ENCODE measurements around the gene TSPAN18. TPM values are rescaled to one million over a fixed set of nuclear protein-coding genes. Genes with fewer than 3 reads are reported as not detected.

The TSPAN18 gene
- polyA plus RNA-seq, 4 donors = 53.1 to 61.4 (median 57.6) TPM

Other genes with a start within 250 kb of the TSPAN18 start
- 10 to 100 TPM; 18.7 to 23.7 (median 20.0) TPM for gene CD82, start 161.3 kb upstream of the TSPAN18 start, polyA plus RNA-seq (ENCODE audit: insufficient read length in 4 of 4)
- 10 to 100 TPM; 66.0 to 83.0 (median 74.4) TPM for gene TP53I11, start 223.9 kb downstream of the TSPAN18 start, polyA plus RNA-seq (ENCODE audit: insufficient read length in 4 of 4)

Measured in right renal pelvis (tissue), 4 donors.